Omental fat pad (tissue), 4 donors: Measurements from ENCODE around the gene PLSCR2. TPM values are rescaled to one million over a fixed set of nuclear protein-coding genes. Genes with fewer than 3 reads are reported as not detected.

ENCODE experiments used
- ATAC-seq: fragments of 150-250 bp; one replicate; pipeline ENCODE4 v1.9.1; 2016; ENCODE audit warnings: mild to moderate bottlenecking, moderate library complexity; ENCODE audit not compliant: low FRiP score
- DNase-seq: peaks from one replicate; pipeline ENCODE4 v3.0.0-alpha.2; 2019; ENCODE audit warnings: low spot score
- total RNA-seq, 4 donors: library from RNA; depleted of rRNA; stranded (reverse); fragments of >200 nt; gene quantifications; one replicate each; pipeline ENCODE4 v1.1.0, GENCODE V29; 2016
- TF ChIP-seq, protein P1 (sequence below), 3 donors: fragments of 450-650 bp; IDR thresholded peaks; one replicate each; pipeline ENCODE4 v1.5.1; 2016 to 2017; ENCODE audit warnings: antibody characterized with exemption in 3 of 3, mild to moderate bottlenecking in 3 of 3, moderate library complexity in 2 of 3

Gene PLSCR2, protein sequence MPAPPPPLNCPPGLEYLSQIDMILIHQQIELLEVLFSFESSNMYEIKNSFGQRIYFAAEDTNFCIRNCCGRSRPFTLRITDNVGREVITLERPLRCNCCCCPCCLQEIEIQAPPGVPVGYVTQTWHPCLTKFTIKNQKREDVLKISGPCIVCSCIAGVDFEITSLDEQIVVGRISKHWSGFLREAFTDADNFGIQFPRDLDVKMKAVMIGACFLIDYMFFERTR
- total RNA-seq, result not detected

DNA sequence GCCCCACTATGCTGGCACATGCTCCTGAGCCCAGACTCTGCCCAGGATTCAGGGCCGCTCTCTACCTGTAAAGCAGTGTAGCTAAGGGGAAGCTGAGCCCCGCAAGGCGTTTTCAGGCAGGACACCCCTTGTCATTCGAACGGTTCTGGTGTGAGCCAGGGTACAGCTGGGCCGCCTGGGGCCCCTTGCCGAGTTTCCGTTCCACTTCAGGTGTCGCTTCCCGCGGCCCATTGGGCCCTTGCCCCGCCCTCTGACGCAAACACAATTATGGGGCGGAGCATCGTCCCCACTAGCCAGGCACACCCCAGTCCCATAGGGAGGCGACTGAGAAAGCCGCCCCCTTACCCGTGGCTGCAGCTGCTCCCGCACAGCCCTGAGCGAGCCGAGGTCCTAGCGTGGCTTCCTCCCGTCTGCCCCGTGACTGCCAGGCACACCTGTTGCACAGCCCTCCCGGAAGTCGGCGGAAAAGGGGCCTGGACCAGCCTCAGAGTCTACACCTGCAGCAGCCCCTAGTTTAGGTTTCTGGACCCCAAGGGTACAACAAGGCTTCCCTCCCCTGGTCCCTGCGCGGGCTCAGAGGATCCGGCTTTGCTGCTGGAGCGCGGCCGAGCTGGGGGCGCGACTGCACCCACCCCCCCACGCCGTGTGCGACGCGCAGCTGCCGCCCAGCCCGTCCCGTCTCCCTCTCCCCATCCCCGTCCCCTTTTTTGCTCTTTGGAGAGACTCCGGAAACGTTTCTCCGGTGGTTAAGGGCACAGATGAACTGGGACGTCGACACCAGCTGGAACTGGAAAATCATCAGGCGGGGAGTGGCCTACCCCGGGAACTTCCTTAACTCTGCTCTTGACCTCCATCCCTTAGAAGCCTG is at the start of gene PLSCR2:
Gene PLSCR2 (minus strand): TSS at position 412 of the 868 bp plus-strand sequence. CDS start 9,657 bp downstream, outside the sequence.
- peak; percentile 71 for ATAC-seq
- peak; percentile 31 for DNase-seq
- TF ChIP-seq, protein P1, sequence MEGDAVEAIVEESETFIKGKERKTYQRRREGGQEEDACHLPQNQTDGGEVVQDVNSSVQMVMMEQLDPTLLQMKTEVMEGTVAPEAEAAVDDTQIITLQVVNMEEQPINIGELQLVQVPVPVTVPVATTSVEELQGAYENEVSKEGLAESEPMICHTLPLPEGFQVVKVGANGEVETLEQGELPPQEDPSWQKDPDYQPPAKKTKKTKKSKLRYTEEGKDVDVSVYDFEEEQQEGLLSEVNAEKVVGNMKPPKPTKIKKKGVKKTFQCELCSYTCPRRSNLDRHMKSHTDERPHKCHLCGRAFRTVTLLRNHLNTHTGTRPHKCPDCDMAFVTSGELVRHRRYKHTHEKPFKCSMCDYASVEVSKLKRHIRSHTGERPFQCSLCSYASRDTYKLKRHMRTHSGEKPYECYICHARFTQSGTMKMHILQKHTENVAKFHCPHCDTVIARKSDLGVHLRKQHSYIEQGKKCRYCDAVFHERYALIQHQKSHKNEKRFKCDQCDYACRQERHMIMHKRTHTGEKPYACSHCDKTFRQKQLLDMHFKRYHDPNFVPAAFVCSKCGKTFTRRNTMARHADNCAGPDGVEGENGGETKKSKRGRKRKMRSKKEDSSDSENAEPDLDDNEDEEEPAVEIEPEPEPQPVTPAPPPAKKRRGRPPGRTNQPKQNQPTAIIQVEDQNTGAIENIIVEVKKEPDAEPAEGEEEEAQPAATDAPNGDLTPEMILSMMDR (IDR thresholded peaks at IDR 0.05), result no peak

DNA sequence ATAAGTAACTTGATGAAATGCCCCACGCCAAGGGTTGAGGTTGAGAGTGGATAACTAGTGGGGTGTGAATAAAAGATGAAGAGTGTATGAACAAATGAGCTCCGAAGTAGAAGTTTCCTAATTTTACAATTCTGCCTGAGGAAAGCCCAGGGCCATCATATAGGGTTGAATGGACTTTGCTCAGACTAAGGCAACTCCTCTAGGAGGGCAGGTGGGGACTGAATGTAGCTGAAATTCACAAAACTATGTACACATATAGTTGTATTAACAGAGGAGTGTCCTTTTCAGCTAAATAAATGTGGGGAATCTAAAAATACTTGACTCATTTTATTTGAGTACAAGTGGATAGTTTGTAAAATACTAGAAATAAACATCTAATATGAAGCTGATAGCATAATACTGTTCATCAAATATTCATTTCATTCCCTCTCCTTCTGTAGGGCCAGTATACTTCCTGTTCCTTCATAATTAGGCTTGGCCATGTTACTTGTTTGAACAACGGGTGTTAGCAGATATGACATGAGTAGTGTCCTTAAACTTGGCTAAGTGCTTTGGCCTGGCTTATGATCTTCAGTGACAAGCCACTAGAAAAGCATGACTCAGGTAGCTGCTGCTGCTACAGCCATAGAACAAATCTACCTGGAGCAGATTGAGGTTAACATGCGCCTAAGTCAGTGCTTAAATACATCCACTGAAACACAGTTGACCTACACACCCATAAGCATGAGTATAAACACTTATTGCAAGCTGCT is 48.5 kb upstream of the PLSCR2 start:
- ATAC-seq (no peak), DNase-seq (no peak)
- TF ChIP-seq, protein P1 (IDR thresholded peaks at IDR 0.05), result no peak

DNA sequence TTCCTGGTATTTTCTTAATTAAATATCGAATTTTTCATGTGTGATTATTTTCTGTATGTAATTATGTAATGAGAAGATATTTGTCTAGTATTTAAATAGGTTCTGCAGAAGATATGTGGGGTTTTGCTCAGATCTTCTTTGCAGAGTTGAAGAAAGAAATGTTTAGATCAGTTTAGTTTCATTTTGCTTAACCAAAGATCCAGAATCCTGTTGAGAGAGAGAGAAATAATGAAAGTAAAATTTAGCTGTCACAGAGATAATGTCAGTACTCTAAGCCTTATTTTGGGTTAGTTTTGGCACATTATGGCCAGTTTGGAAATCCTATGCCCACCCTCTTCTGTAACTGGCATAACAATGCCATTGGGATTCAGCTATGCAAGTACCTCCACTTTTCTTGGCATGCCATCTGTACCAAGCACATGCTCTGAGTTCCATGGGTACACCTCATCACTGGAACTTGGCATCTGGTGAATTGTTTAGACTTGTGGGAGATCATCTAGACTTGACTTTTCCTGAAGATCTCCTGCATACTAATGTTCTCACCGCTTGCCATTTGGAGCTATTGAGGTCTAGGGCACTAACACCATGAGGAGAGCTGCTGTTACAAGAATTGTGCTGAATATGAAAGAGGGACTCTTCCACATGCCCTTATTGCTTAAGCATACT is 44.2 kb upstream of the PLSCR2 start:
- ATAC-seq (peak; percentile 16), DNase-seq (no peak)
- TF ChIP-seq, protein P1 (IDR thresholded peaks at IDR 0.05), result no peak

DNA sequence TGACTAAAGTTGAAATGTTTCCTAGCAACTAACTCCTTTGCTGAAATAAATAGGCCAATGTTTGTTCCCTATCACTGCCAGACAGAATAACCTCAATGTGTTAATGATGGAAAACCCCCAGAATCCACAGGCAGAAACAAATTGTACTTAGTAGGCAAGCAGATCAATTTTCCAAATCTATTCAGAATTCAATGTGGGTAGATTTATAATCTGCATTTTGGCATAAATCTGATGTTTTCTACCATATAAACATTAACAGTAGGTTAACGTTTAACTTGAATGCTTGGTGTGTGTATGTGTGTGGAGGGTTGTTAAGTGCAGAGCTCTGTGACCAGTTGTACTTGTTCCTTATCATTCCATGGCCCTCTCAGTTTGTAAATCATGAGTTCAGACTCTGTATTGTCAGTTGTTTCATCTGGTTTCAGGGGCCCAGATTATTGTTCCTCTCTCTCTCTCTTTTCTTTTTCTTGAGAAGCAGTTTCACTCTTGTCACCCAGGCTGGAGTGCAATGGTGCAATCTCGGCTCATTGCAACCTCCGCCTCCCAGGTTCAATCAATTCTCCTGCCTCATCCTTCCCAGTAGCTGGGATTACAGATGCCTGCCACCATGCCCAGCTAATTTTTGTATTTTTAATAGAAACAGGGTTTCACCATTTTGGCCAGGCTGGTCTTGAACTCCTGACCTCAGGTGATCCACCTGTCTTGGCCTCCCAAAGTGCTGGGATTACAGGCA is 42.2 kb upstream of the PLSCR2 start:
- no peak for DNase-seq
- TF ChIP-seq, protein P1 (IDR thresholded peaks at IDR 0.05), result no peak
- no peak for ATAC-seq

DNA sequence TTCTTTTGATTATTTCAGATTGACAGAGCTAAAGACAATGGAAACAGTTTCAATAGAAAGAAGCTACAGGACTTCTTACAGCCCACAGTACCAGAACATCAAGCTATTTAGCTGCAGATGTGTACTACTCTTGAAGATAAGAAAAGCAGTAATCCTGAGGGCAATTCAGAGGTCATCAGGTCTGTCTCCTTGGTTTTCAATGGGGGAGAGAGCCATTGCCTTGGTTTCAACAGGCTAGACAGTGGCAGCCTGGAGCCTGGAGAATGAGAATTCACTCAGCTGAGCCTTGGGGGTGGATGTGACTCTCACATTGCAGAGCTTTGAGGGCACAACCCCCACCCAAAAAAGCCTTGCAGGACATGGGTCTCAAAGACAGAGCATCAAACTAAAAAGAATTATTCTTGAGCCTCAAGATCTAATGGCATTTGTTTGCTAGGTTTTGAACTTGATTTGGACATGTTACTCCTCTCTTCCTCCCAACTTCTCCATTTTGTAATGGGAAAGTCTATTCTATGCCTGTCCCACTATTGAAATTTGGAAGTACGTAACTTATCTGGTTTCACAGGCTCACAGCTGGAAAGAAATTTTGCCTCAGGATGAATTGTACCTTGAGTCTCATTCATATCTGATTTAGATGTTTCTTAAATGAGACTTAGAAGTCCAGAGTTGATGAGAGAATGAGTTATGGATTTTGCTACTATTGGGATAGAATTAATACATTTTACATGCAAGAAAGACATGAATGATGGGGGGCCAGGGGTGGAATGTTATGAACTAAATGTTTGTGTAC is 38.2 kb upstream of the PLSCR2 start:
- TF ChIP-seq, protein P1 (IDR thresholded peaks at IDR 0.05), result no peak
- no peak for ATAC-seq
- no peak for DNase-seq
